Measurements from ENCODE around the gene ZBTB39.

DNA sequence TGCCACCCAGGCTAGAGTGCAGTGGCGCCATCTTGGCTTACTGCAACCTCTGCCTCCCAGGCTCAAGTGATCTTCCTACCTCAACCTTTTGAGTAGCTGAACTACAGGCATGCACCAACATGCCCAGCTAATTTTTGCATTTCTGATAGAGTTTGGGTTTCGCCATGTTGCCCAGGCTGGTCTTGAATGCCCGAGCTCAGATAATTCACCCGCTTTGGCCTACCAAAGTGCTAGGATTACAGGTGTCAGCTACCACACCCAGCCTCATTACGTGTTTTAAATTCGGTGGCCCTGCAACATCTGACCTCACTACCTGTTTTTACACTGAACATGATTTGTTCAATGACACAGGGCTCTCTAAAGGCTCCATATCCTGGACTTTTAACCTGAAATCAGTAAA lies 26.1 kb downstream of the ZBTB39 start:
- TF ChIP-seq CTCF (IDR thresholded peaks at IDR 0.05; ENCODE audit: low read length) (no peak), EZH2 (IDR thresholded peaks at IDR 0.05; ENCODE audit: borderline replicate concordance, low read length) (no peak)

Data from OCI-LY1 (cell line).